ENCODE measurements around the gene DYRK1B. TPM values are rescaled to one million over a fixed set of nuclear protein-coding genes. Genes with fewer than 3 reads are reported as not detected.
A peak's percentile ranks its signal among the peaks of the same experiment; 100 is the strongest.

DYRK1B gene
- total RNA-seq, 1 donor from 2014 or later, result 31.7 TPM

DNA sequence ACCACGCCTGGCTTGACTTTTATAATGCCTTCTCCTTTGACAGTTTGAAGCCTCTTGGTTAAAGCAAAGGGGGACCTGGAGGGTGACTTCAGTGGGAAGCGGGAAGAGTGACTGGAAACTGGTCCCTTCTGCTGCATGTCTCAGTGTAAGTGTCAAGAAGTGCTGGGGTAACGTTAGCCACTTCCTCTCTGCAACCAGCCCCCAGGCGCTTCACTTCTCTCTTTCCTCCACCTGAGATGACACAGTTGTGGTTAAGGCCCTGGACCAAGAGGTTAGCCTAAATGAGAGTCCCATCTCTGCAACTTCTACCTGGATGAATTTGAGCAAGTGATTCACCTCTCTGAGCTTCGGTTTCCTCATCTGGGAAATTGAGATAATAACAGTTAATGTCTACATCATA is 39.0 kb downstream of the DYRK1B start:
- Mint-ChIP-seq H3K27ac (ENCODE audit: unreplicated experiment) (no peak overlapping the region), H3K4me3 (ENCODE audit: unreplicated experiment) (no peak overlapping the region), H3K4me1 (ENCODE audit: unreplicated experiment) (no peaks in the 10 kb centered on the region), H3K36me3 (ENCODE audit: unreplicated experiment) (no peaks in the 10 kb centered on the region), H3K27me3 (ENCODE audit: unreplicated experiment) (peaks cover 33% of the 10 kb centered on the region), H3K9me3 (ENCODE audit: unreplicated experiment) (peaks cover 3% of the 10 kb centered on the region)
- TF ChIP-seq, protein P1, sequence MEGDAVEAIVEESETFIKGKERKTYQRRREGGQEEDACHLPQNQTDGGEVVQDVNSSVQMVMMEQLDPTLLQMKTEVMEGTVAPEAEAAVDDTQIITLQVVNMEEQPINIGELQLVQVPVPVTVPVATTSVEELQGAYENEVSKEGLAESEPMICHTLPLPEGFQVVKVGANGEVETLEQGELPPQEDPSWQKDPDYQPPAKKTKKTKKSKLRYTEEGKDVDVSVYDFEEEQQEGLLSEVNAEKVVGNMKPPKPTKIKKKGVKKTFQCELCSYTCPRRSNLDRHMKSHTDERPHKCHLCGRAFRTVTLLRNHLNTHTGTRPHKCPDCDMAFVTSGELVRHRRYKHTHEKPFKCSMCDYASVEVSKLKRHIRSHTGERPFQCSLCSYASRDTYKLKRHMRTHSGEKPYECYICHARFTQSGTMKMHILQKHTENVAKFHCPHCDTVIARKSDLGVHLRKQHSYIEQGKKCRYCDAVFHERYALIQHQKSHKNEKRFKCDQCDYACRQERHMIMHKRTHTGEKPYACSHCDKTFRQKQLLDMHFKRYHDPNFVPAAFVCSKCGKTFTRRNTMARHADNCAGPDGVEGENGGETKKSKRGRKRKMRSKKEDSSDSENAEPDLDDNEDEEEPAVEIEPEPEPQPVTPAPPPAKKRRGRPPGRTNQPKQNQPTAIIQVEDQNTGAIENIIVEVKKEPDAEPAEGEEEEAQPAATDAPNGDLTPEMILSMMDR (IDR thresholded peaks at IDR 0.05), result no peak
- DNase-seq (ENCODE audit: extremely low spot score, unreplicated experiment), result no peak

DNA sequence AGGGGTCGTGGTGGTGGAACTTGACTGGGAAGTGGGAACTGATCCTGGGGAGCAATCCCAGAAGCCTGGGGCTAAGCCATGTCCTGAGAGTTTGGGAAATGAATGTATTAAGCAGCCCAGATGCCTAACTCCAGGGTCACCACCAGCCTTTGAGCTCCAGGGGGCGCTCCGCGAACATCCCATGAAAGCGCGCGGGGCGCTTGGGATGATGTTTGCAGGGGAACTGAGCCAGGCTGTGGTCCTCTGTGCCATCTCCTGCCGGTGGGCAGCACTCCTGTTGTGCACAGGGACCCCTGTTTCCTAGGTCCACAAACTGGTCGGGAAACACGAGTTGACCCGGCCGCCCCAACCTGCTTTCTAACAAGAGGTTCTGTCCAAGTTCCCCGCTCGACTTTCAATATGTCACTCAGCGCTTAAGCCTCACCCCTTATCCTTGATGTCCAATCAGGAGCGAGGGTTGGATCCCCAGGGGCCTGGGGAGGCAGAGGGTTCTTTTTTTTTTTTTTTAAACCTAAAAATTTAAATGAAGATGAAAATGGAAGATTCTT is 40.9 kb downstream of the DYRK1B start:
- DNase-seq (ENCODE audit: extremely low spot score, unreplicated experiment), result peak; percentile 91
- peaks cover 7% of the 10 kb centered on the region for H3K9me3 Mint-ChIP-seq (ENCODE audit: unreplicated experiment)

DNA sequence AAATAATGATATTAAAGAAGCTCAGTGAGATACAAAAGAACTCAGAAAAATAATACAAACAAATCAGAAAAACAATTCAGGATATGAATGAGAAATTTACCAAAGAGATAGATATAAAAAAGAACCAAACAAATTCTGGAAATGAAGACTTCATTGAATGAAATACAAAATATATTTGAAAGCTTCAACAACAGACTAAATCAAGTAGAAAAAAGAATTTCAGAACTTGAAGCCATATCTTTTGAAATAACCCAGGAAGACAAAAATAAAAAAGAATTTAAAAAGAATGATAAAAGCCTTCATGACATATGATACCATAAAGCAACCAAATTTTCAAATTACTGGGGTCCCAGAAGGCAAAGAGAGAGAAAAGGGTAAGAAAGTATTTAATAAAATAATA is 45.7 kb downstream of the DYRK1B start:
- Mint-ChIP-seq H3K27ac (ENCODE audit: unreplicated experiment) (no peak overlapping the region), H3K4me3 (ENCODE audit: unreplicated experiment) (no peak overlapping the region), H3K9me3 (ENCODE audit: unreplicated experiment) (peaks cover 6% of the 10 kb centered on the region), H3K36me3 (ENCODE audit: unreplicated experiment) (peaks cover 2% of the 10 kb centered on the region), H3K4me1 (ENCODE audit: unreplicated experiment) (no peaks in the 10 kb centered on the region), H3K27me3 (ENCODE audit: unreplicated experiment) (no peaks in the 10 kb centered on the region)
- DNase-seq (ENCODE audit: extremely low spot score, unreplicated experiment), result no peak
- TF ChIP-seq, protein P1 (IDR thresholded peaks at IDR 0.05), result no peak

More for the DNA sequence above, 40.9 kb downstream of the DYRK1B start:
- Mint-ChIP-seq H3K36me3 (ENCODE audit: unreplicated experiment) (peaks cover under 1% of the 10 kb centered on the region), H3K4me3 (ENCODE audit: unreplicated experiment) (peak overlapping the region; percentile 68), H3K27ac (ENCODE audit: unreplicated experiment) (no peak overlapping the region), H3K4me1 (ENCODE audit: unreplicated experiment) (no peaks in the 10 kb centered on the region), H3K27me3 (ENCODE audit: unreplicated experiment) (peaks cover 24% of the 10 kb centered on the region)
- TF ChIP-seq, protein P1 (IDR thresholded peaks at IDR 0.05), result peak; percentile 96

DNA sequence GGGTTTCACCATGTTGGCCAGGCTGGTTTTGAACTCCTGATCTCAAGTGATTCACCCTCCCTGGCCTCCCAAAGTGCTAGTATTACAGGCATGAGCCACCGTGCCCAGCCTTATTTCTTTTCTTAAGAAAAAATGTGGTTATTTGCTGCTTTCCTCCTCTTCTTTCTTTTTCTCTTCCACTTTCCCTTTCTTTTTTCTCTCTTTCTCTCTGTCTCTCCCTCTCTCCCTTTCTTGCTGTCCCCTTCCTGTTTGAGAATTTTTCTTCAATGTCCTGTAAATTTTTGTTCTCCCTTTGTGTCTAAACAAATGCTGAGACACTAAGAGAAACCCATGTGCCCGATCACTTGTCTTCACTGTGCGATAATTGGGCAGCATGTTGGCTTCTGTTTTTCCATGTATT is 53.1 kb downstream of the DYRK1B start:
- Mint-ChIP-seq H3K27ac (ENCODE audit: unreplicated experiment) (no peak overlapping the region), H3K27me3 (ENCODE audit: unreplicated experiment) (peaks cover 26% of the 10 kb centered on the region), H3K4me3 (ENCODE audit: unreplicated experiment) (no peak overlapping the region), H3K36me3 (ENCODE audit: unreplicated experiment) (no peaks in the 10 kb centered on the region), H3K4me1 (ENCODE audit: unreplicated experiment) (no peaks in the 10 kb centered on the region), H3K9me3 (ENCODE audit: unreplicated experiment) (no peaks in the 10 kb centered on the region)
- TF ChIP-seq, protein P1 (IDR thresholded peaks at IDR 0.05), result no peak
- no peak for DNase-seq (ENCODE audit: extremely low spot score, unreplicated experiment)

DNA sequence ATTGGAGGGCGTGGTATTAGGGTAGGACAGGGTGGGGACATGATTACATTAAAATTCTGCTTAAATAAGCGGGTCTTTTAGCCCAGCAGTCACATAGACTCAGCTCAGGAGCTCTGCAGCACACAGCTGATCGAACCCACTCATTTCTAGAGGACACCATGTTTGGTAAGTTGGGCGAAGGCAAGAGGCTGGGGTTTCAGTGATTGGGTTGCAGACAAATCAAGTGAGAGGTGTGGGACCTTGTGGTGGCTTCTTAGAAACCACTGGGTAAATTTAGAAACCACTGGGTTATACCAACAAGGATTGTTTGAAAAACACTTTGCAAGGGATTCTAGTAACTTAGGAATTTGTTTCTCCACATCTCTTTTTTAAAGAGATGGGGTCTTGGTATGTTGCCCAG is 55.2 kb downstream of the DYRK1B start, which contains the start of gene LEUTX:
Gene LEUTX (plus strand): TSS at position 92 of the 400 bp plus-strand sequence. CDS start 67 bp downstream, at position 159.
- H3K27ac Mint-ChIP-seq (ENCODE audit: unreplicated experiment), result no peak within 1 kb of the TSS
- no peak for DNase-seq (ENCODE audit: extremely low spot score, unreplicated experiment)
- H3K27me3 Mint-ChIP-seq (ENCODE audit: unreplicated experiment), result peaks cover 33% of the 10 kb centered on the region
- no peaks in the 10 kb centered on the region for H3K36me3 Mint-ChIP-seq (ENCODE audit: unreplicated experiment)
- TF ChIP-seq, protein P1 (IDR thresholded peaks at IDR 0.05), result no peak
- H3K4me3 Mint-ChIP-seq (ENCODE audit: unreplicated experiment), result no peak within 1 kb of the TSS
- no peaks in the 10 kb centered on the region for H3K4me1 Mint-ChIP-seq (ENCODE audit: unreplicated experiment)
- H3K9me3 Mint-ChIP-seq (ENCODE audit: unreplicated experiment), result no peaks in the 10 kb centered on the region

Small RNA genes lying within 50 kb of the gene (microRNA-seq; reads per million reads assigned to microRNA genes)
- not detected for gene MIR6719 (ENCODE audit: unreplicated experiment)

Other genes starting within 250 kb of the DYRK1B start
- gene LGALS13, start 231.6 kb downstream of the DYRK1B start, total RNA-seq, result not detected in 2 replicates
- not detected in 2 replicates for gene LGALS16, start 178.2 kb downstream of the DYRK1B start, total RNA-seq
- gene LGALS14, start 129.7 kb downstream of the DYRK1B start, total RNA-seq, result not detected in 2 replicates
- not detected in 2 replicates for gene CLC, start 96.1 kb downstream of the DYRK1B start, total RNA-seq
- not detected in 2 replicates for gene LEUTX, start 55.3 kb downstream of the DYRK1B start, total RNA-seq
- gene FBL, start 12.2 kb upstream of the DYRK1B start, total RNA-seq, result 161 and 172 TPM in 2 replicates
- gene FCGBP, start 100.5 kb upstream of the DYRK1B start, total RNA-seq, result 0.21 and 0.38 TPM in 2 replicates
- gene PSMC4, start 137.0 kb upstream of the DYRK1B start, total RNA-seq, result 85.6 and 88.2 TPM in 2 replicates
- 5.6 and 7.3 TPM in 2 replicates for gene ZNF546, start 162.9 kb upstream of the DYRK1B start, total RNA-seq
- gene ZNF780B, start 222.1 kb upstream of the DYRK1B start, total RNA-seq, result 18.5 and 20.0 TPM in 2 replicates